HepG2 (cell line): ENCODE measurements around the gene PFDN2.

ENCODE experiments used
- FOXK2 ChIP-seq: fragments of 450-650 bp; IDR thresholded peaks from 2 replicates; pipeline ENCODE4 v1.6.1; 2016
- NCOA1 ChIP-seq: sonication (generic); formaldehyde crosslinking; IDR thresholded peaks from 2 replicates; pipeline ENCODE4 v1.9.0; 2021; ENCODE audit warnings: missing genetic modification reagents
- PAWR ChIP-seq: sonication (generic); formaldehyde crosslinking; IDR thresholded peaks from 2 replicates; pipeline ENCODE4 v1.4.0; 2020; ENCODE audit warnings: missing genetic modification reagents, mild to moderate bottlenecking, borderline replicate concordance
- POLR2AphosphoS2 ChIP-seq: IDR thresholded peaks from 2 replicates; pipeline ENCODE4 v1.6.1; 2011; ENCODE audit warnings: low read depth, low read length, improper control_type of control experiment
- POLR2AphosphoS5 ChIP-seq: IDR thresholded peaks from 2 replicates; pipeline ENCODE4 v1.6.1; 2012; ENCODE audit warnings: low read depth, low read length
- STAG1 ChIP-seq: sonication (generic); formaldehyde crosslinking; IDR thresholded peaks from 2 replicates; pipeline ENCODE4 v1.4.0; 2020; ENCODE audit warnings: missing genetic modification reagents
- ZNF501 ChIP-seq: sonication (generic); formaldehyde crosslinking; IDR thresholded peaks from 2 replicates; pipeline ENCODE4 v1.5.1; 2020; ENCODE audit warnings: mild to moderate bottlenecking, moderate library complexity, missing genetic modification reagents
- ZNF883 ChIP-seq: sonication (generic); formaldehyde crosslinking; IDR thresholded peaks from 2 replicates; pipeline ENCODE4 v1.5.1; 2020; ENCODE audit warnings: mild to moderate bottlenecking, missing genetic modification reagents; ENCODE audit errors: not compliant biosample characterization
- TF ChIP-seq, protein P1 (sequence below): fragments of 450-650 bp; IDR thresholded peaks from 2 replicates; pipeline ENCODE4 v1.6.1; 2017

DNA sequence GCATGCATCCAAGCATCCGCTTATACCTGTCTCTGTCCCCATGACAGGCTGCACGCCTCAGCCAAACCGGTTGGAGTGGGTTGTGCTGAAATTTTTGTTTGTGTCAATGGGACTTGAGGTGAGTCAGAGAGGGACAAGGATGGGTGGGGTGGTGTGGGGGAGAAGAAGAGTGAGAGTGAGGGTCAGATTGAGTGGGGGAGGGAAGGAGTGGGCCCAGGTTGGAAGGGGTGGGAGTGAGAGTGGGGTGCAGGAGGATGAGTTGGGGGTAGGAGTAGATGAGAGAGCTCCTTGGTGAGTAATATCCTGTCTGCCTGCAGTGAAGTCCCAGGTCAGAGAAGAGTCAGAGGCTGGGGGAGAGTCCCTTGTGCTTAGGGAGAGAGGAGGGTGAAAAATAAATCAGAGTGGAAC lies 25.2 kb downstream of the PFDN2 start:
- TF ChIP-seq PAWR (CRISPR knock-in tag) (no peak), FOXK2 (no peak), ZNF501 (no peak), STAG1 (CRISPR knock-in tag) (no peak), POLR2AphosphoS5 (no peak), POLR2AphosphoS2 (no peak), ZNF883 (CRISPR knock-in tag) (no peak), NCOA1 (CRISPR knock-in tag) (no peak)
- TF ChIP-seq, protein P1, sequence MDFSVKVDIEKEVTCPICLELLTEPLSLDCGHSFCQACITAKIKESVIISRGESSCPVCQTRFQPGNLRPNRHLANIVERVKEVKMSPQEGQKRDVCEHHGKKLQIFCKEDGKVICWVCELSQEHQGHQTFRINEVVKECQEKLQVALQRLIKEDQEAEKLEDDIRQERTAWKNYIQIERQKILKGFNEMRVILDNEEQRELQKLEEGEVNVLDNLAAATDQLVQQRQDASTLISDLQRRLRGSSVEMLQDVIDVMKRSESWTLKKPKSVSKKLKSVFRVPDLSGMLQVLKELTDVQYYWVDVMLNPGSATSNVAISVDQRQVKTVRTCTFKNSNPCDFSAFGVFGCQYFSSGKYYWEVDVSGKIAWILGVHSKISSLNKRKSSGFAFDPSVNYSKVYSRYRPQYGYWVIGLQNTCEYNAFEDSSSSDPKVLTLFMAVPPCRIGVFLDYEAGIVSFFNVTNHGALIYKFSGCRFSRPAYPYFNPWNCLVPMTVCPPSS: no peak
